ENCODE results near the gene EHMT2.

- TF ChIP-seq JUND (IDR thresholded peaks at IDR 0.05) (no peak), CTCF (IDR thresholded peaks at IDR 0.05; ENCODE audit: low read depth, low read length, missing input control) (no peak), ZBTB33 (IDR thresholded peaks at IDR 0.05) (no peak), YY1 (IDR thresholded peaks at IDR 0.05) (no peak), RAD21 (IDR thresholded peaks at IDR 0.05) (no peak), GABPA (IDR thresholded peaks at IDR 0.05 in 1 of 2, conservative IDR thresholded peaks at IDR 0.05 in 1 of 2) (no peak), MAX (IDR thresholded peaks at IDR 0.05) (no peak), ATF3 (IDR thresholded peaks at IDR 0.05) (no peak)
Measured at GRCh38 chr6:31903957-31904356, 6.5 kb upstream of the EHMT2 start.

All from liver (tissue), 3 donors.